SK-N-MC (cell line): ENCODE results near the gene SALL1.

ENCODE experiments used
- EZH2 ChIP-seq: fragments of 200-600 bp; sonication (generic); IDR thresholded peaks from one replicate; pipeline ENCODE4 v1.6.1; 2017; ENCODE audit warnings: antibody characterized with exemption
- FOXP2 ChIP-seq: optimal IDR thresholded peaks from 2 replicates; pipeline ENCODE3; 2011; ENCODE audit warnings: mild to moderate bottlenecking, moderate library complexity; ENCODE audit not compliant: insufficient read depth; ENCODE audit errors: extremely low read length, control extremely low read depth
- POLR2AphosphoS5 ChIP-seq: IDR thresholded peaks from 2 replicates; pipeline ENCODE4 v1.6.1; 2012; ENCODE audit warnings: mild to moderate bottlenecking, low read depth, low read length, borderline replicate concordance

DNA sequence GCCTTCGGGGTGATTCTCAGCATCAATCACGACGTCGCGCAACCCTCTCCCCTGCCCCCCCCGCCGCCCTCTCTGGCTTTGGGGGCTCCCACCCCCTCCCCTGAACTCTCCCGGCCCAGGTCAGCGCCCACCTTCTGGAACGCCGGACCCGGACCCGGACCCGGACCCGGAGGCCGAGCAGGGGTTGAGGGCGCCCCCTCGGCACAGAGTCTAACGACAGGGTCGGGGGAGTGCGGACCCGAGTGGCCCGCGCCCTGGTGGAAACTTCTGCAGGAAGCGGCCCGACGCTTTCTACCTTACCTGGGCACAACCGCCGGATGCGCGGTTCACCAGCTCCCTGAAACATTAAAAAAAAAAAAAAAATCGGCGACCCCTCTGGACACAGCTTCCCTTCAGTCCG is 16.2 kb downstream of the SALL1 start:
- TF ChIP-seq POLR2AphosphoS5 (no peak), EZH2 (no peak), FOXP2 (no peak)
